ENCODE data around the gene LRFN4.

DNA sequence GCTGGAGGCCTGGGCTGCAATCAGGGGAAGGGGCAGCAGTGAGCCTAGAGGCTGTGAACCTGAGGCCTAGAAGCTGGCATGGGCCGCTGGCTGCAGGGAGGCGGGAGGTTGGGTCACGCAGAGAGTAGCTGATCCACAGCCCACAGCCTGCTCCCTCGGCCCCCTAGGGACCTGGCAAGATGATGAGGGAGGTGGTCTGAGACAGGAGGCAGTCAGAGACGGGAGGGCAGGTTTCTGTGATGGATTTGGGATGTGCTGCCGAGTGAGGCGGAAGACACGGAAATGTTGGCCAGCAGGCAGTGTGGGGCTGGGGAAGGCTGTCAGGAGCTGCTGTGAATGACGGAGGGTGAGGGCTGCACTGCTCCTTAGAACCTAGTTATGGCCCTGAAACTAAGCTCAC, 22.7 kb downstream of the LRFN4 start:
- TF ChIP-seq, protein P1, sequence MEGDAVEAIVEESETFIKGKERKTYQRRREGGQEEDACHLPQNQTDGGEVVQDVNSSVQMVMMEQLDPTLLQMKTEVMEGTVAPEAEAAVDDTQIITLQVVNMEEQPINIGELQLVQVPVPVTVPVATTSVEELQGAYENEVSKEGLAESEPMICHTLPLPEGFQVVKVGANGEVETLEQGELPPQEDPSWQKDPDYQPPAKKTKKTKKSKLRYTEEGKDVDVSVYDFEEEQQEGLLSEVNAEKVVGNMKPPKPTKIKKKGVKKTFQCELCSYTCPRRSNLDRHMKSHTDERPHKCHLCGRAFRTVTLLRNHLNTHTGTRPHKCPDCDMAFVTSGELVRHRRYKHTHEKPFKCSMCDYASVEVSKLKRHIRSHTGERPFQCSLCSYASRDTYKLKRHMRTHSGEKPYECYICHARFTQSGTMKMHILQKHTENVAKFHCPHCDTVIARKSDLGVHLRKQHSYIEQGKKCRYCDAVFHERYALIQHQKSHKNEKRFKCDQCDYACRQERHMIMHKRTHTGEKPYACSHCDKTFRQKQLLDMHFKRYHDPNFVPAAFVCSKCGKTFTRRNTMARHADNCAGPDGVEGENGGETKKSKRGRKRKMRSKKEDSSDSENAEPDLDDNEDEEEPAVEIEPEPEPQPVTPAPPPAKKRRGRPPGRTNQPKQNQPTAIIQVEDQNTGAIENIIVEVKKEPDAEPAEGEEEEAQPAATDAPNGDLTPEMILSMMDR (conservative IDR thresholded peaks at IDR 0.05; ENCODE audit: low read length): no peak
- no peak for TF ChIP-seq EZH2phosphoT487 (IDR thresholded peaks at IDR 0.05; ENCODE audit: borderline replicate concordance, low read depth, low read length)

All from OCI-LY7 (cell line).